PFSK-1 (cell line): ENCODE results near the gene INKA2.

Experiments
- FOXP2 ChIP-seq: optimal IDR thresholded peaks from 2 replicates; pipeline ENCODE3; 2011; ENCODE audit warnings: borderline replicate concordance, control low read depth, inconsistent platforms; ENCODE audit not compliant: insufficient read depth; ENCODE audit errors: extremely low read length, extremely low read depth
- POLR2AphosphoS5 ChIP-seq: IDR thresholded peaks from 2 replicates; pipeline ENCODE4 v1.6.1; 2012; ENCODE audit warnings: low read depth, mild to moderate bottlenecking, control low read depth, low read length, moderate library complexity
- REST ChIP-seq, 2 experiments: IDR thresholded peaks; 2 replicates each; pipeline versions ENCODE4 v1.6.1 to v1.8.0; 2011 to 2012; ENCODE audit warnings: low read depth in 2 of 2, low read length in 2 of 2, control low read depth in 1 of 2, inconsistent platforms in 1 of 2, mild to moderate bottlenecking in 1 of 2, moderate library complexity in 1 of 2; ENCODE audit not compliant: insufficient read depth in 1 of 2
- SIN3A ChIP-seq: IDR thresholded peaks from 2 replicates; pipeline ENCODE4 v1.6.1; 2012; ENCODE audit warnings: mild to moderate bottlenecking, low read length, moderate library complexity, borderline replicate concordance; ENCODE audit not compliant: insufficient read depth
- TAF1 ChIP-seq: IDR thresholded peaks from 2 replicates; pipeline ENCODE4 v1.6.1; 2012; ENCODE audit warnings: low read length, control low read depth, borderline replicate concordance; ENCODE audit not compliant: insufficient read depth

INKA2 gene

GRCh38 chr1:111737216-111738132 is 1.7 kb downstream of the INKA2 start:
- no peak for TF ChIP-seq POLR2AphosphoS5
- no peak for TF ChIP-seq TAF1
- TF ChIP-seq REST (IDR thresholded peaks at IDR 0.05; ENCODE audit: insufficient read depth in 1 of 2, low read depth in 2 of 2, low read length in 2 of 2) = no peak
- no peak for TF ChIP-seq FOXP2
- no peak for TF ChIP-seq SIN3A

GRCh38 chr1:111736548-111737215 is 2.5 kb downstream of the INKA2 start:
- TF ChIP-seq TAF1 (no peak), FOXP2 (no peak), REST (IDR thresholded peaks at IDR 0.05; ENCODE audit: insufficient read depth in 1 of 2, low read depth in 2 of 2, low read length in 2 of 2) (no peak), POLR2AphosphoS5 (no peak), SIN3A (no peak)

GRCh38 chr1:111735858-111736544 is 3.2 kb downstream of the INKA2 start:
- no peak for TF ChIP-seq FOXP2

- TF ChIP-seq SIN3A = no peak
- TF ChIP-seq FOXP2 = no peak
- TF ChIP-seq TAF1 = no peak
- no peak for TF ChIP-seq POLR2AphosphoS5
These were observed 3.9 kb downstream of the INKA2 start for GRCh38 chr1:111735321-111735720.

GRCh38 chr1:111734856-111735255 is 4.3 kb downstream of the INKA2 start:
- no peak for TF ChIP-seq REST (IDR thresholded peaks at IDR 0.05; ENCODE audit: insufficient read depth in 1 of 2, low read depth in 2 of 2, low read length in 2 of 2)
- TF ChIP-seq SIN3A = no peak
- no peak for TF ChIP-seq FOXP2
- TF ChIP-seq TAF1 = no peak
- no peak for TF ChIP-seq POLR2AphosphoS5
